ENCODE measurements around the gene TMEM126A.

DNA sequence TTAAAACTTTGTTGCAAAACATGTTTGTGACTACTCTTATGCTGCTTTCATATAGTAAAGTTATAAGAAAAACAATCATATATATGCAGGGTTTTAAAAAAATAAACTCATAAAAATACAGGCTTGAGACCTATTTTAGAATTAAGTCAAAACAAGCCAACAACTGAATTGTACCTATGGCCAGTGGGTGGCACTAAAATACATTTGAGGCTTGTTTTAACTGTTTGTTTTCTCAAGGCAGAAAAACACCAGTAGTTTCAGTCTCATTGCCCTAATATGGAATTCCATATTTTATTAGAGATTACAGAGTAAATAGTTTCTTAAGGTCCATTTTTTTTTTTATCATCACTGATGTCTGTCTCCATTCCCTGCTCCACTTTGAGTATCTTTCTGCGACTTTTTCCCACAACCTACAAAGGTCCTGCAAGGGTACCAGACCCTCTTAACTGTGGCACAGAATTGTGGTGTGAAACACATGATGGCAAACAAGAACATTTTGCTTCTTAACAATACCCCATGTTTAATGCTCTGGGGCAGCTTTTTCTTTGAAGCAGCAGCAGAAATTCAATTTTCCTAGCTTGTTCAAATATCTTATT lies 46.7 kb downstream of the TMEM126A start:
- TF ChIP-seq MEIS1 (CRISPR knock-in tag; IDR thresholded peaks at IDR 0.05; ENCODE audit: borderline replicate concordance) = no peak
- no peak for TF ChIP-seq ZNF124 (CRISPR knock-in tag; IDR thresholded peaks at IDR 0.05)
- no peak for TF ChIP-seq RAD21 (CRISPR knock-in tag; IDR thresholded peaks at IDR 0.05)
- TF ChIP-seq, protein P1, sequence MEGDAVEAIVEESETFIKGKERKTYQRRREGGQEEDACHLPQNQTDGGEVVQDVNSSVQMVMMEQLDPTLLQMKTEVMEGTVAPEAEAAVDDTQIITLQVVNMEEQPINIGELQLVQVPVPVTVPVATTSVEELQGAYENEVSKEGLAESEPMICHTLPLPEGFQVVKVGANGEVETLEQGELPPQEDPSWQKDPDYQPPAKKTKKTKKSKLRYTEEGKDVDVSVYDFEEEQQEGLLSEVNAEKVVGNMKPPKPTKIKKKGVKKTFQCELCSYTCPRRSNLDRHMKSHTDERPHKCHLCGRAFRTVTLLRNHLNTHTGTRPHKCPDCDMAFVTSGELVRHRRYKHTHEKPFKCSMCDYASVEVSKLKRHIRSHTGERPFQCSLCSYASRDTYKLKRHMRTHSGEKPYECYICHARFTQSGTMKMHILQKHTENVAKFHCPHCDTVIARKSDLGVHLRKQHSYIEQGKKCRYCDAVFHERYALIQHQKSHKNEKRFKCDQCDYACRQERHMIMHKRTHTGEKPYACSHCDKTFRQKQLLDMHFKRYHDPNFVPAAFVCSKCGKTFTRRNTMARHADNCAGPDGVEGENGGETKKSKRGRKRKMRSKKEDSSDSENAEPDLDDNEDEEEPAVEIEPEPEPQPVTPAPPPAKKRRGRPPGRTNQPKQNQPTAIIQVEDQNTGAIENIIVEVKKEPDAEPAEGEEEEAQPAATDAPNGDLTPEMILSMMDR (CRISPR knock-in tag; IDR thresholded peaks at IDR 0.05) = peak; percentile 55
- no peak for TF ChIP-seq ARID3A (IDR thresholded peaks at IDR 0.05; ENCODE audit: low read depth, low read length)
- TF ChIP-seq, protein P2, sequence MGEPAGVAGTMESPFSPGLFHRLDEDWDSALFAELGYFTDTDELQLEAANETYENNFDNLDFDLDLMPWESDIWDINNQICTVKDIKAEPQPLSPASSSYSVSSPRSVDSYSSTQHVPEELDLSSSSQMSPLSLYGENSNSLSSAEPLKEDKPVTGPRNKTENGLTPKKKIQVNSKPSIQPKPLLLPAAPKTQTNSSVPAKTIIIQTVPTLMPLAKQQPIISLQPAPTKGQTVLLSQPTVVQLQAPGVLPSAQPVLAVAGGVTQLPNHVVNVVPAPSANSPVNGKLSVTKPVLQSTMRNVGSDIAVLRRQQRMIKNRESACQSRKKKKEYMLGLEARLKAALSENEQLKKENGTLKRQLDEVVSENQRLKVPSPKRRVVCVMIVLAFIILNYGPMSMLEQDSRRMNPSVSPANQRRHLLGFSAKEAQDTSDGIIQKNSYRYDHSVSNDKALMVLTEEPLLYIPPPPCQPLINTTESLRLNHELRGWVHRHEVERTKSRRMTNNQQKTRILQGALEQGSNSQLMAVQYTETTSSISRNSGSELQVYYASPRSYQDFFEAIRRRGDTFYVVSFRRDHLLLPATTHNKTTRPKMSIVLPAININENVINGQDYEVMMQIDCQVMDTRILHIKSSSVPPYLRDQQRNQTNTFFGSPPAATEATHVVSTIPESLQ (CRISPR knock-in tag; conservative IDR thresholded peaks at IDR 0.05) = no peak
- no peak for TF ChIP-seq XRCC5 (optimal IDR thresholded peaks at IDR 0.05; ENCODE audit: low read length)
- no peak for TF ChIP-seq PHF5A (CRISPR knock-in tag; IDR thresholded peaks at IDR 0.05; ENCODE audit: low read depth, unreplicated experiment)
- TF ChIP-seq ZNF34 (CRISPR knock-in tag; IDR thresholded peaks at IDR 0.05; ENCODE audit: borderline replicate concordance) = no peak
- TF ChIP-seq CEBPB (IDR thresholded peaks at IDR 0.05; ENCODE audit: borderline replicate concordance, low read depth, low read length) = no peak

All from HepG2 (cell line).